Natural killer cell (primary cell): Measurements from ENCODE around the gene ZG16. TPM values are rescaled to one million over a fixed set of nuclear protein-coding genes. Genes with fewer than 3 reads are reported as not detected.

Experiments used
- ATAC-seq, 3 donors: fragments of 150-1000 bp in 2 of 3; fragments of 200-7000 bp in 1 of 3; cut with Tn5 transposase; 1 replicate in 1 of 3; 2 replicates in 2 of 3; pipeline ENCODE4 v1.10.0; 2021; ENCODE audit warnings: mild to moderate bottlenecking in 2 of 3, moderate library complexity in 2 of 3
- DNase-seq, 2 donors: peaks; one replicate each; pipeline versions ENCODE4 v3.0.0 to v3.0.0-alpha.2; 2013 to 2021; ENCODE audit warnings: mixed read lengths in 1 of 2
- H3K27ac ChIP-seq: one replicate; pipeline ENCODE4 v1.5.1; 2013; ENCODE audit warnings: mild to moderate bottlenecking, low read length
- H3K27me3 ChIP-seq: one replicate; pipeline ENCODE4 v1.6.1; 2013; ENCODE audit warnings: low read length; ENCODE audit not compliant: control insufficient read depth, insufficient read depth
- H3K36me3 ChIP-seq: one replicate; pipeline ENCODE4 v1.6.1; 2013; ENCODE audit warnings: low read length; ENCODE audit not compliant: control insufficient read depth, insufficient read depth
- H3K4me1 ChIP-seq: one replicate; pipeline ENCODE4 v1.6.1; 2013; ENCODE audit warnings: low read length; ENCODE audit not compliant: control insufficient read depth, insufficient read depth
- H3K4me3 ChIP-seq: one replicate; pipeline ENCODE4 v1.5.1; 2013; ENCODE audit warnings: low read length
- H3K9me3 ChIP-seq: one replicate; pipeline ENCODE4 v1.6.1; 2013; ENCODE audit warnings: low read length; ENCODE audit not compliant: control insufficient read depth, insufficient read depth
- H3K27ac Mint-ChIP-seq, 2 donors: one replicate each; pipeline ENCODE4 v1.8.0; 2022; ENCODE audit warnings: mild to moderate bottlenecking in 2 of 2, mixed read lengths in 2 of 2, moderate library complexity in 1 of 2
- H3K27me3 Mint-ChIP-seq, 2 donors: one replicate each; pipeline ENCODE4 v1.8.0; 2022; ENCODE audit warnings: low read depth in 2 of 2, mixed read lengths in 2 of 2
- H3K36me3 Mint-ChIP-seq: one replicate; pipeline ENCODE4 v1.8.0; 2022; ENCODE audit warnings: mixed read lengths
- H3K4me1 Mint-ChIP-seq, 2 donors: one replicate each; pipeline ENCODE4 v1.8.0; 2022; ENCODE audit warnings: mixed read lengths in 2 of 2
- H3K4me3 Mint-ChIP-seq: one replicate; pipeline ENCODE4 v1.8.0; 2022; ENCODE audit warnings: mild to moderate bottlenecking, moderate library complexity, mixed read lengths
- H3K9me3 Mint-ChIP-seq, 2 donors: one replicate each; pipeline ENCODE4 v1.8.0; 2022; ENCODE audit warnings: mixed read lengths in 2 of 2
- WGBS: methylation state at CpG from one replicate; pipeline ENCODE4 v1.1.7; 2013; ENCODE audit warnings: missing lambda C conversion rate; ENCODE audit not compliant: insufficient coverage; 5-methylcytosine and 5-hydroxymethylcytosine counted together
- intact Hi-C: fragments of 100-400 bp; cut with micrococcal nuclease; formaldehyde crosslinking; loops from one replicate; pipeline ENCODE4 v1.14.2; 2022
- total RNA-seq, 4 donors: library from RNA; stranded (reverse); fragments of 120-200 nt in 1 of 4; gene quantifications; one replicate each; pipeline versions ENCODE4 v1.2.3 to v1.2.4, GENCODE V29; 2013 to 2022
- TF ChIP-seq, protein P1 (sequence below): fragments of 200-600 bp; IDR thresholded peaks from one replicate; pipeline ENCODE4 v1.8.0; 2022; ENCODE audit warnings: antibody characterized with exemption

The ZG16 gene
- total RNA-seq, 3 donors from 2014 or later (not counting 1 experiment from before 2014, with no cell fraction given) = not detected

DNA sequence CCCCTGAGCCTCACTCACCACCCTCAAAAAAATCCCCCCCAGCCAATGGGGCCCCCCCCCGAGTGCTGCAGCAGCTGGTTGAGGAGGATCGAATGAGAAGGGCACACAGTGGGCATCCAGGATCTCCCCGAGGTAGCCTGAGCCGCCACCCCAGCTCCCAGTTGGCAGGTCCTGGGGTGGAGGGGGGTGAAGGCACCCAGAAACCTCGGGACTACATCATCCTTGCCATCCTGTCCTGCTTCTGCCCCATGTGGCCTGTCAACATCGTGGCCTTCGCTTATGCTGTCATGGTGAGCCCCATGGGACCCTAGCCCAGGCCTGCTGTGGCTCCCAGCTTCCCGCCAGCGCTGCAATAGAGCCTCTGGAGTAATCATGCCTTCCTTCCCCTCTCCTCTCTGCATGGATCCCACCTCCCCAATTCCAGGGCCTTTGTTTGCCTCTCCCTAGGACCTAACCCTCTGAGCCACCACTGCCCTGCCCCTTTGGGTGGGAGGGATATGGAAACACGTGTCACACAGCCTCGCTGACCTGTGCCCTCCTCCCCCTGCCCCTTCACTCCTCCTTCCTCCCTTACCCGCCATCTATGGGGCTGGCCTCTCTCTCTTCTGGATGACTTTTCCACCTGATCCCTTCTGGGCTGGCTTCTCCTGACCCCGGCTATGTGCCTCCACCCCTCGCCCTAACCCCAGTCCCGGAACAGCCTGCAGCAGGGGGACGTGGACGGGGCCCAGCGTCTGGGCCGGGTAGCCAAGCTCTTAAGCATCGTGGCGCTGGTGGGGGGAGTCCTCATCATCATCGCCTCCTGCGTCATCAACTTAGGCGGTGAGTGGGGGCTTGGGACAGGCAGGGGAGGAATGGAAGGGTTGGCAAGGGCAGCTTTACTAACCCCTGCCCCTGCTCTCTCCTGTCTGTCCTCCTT lies 35.8 kb downstream of the ZG16 start:
- Histone ChIP-seq H3K4me3 (no peak overlapping the region), H3K27me3 (no peaks in the 10 kb centered on the region), H3K36me3 (peaks cover 21% of the 10 kb centered on the region), H3K27ac (no peak overlapping the region), H3K9me3 (no peaks in the 10 kb centered on the region), H3K4me1 (peaks cover 64% of the 10 kb centered on the region)
- no peak overlapping the region for H3K27ac Mint-ChIP-seq
- peak in 1 of 2 donors; percentile 21 for DNase-seq
- 93% methylated on average over 23 of the region's 24 CpGs for WGBS
- TF ChIP-seq, protein P1, sequence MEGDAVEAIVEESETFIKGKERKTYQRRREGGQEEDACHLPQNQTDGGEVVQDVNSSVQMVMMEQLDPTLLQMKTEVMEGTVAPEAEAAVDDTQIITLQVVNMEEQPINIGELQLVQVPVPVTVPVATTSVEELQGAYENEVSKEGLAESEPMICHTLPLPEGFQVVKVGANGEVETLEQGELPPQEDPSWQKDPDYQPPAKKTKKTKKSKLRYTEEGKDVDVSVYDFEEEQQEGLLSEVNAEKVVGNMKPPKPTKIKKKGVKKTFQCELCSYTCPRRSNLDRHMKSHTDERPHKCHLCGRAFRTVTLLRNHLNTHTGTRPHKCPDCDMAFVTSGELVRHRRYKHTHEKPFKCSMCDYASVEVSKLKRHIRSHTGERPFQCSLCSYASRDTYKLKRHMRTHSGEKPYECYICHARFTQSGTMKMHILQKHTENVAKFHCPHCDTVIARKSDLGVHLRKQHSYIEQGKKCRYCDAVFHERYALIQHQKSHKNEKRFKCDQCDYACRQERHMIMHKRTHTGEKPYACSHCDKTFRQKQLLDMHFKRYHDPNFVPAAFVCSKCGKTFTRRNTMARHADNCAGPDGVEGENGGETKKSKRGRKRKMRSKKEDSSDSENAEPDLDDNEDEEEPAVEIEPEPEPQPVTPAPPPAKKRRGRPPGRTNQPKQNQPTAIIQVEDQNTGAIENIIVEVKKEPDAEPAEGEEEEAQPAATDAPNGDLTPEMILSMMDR = no peak
- intact Hi-C loops = no loop called here
- peak overlapping the region; percentile 31 for H3K4me3 Mint-ChIP-seq
- H3K9me3 Mint-ChIP-seq = no peaks in the 10 kb centered on the region
- no peak for ATAC-seq
- H3K36me3 Mint-ChIP-seq = peaks cover 5% of the 10 kb centered on the region
- H3K27me3 Mint-ChIP-seq = peaks cover 0 to 2% of the 10 kb centered on the region in 2 donors
- peaks cover 50 to 72% of the 10 kb centered on the region in 2 donors for H3K4me1 Mint-ChIP-seq

DNA sequence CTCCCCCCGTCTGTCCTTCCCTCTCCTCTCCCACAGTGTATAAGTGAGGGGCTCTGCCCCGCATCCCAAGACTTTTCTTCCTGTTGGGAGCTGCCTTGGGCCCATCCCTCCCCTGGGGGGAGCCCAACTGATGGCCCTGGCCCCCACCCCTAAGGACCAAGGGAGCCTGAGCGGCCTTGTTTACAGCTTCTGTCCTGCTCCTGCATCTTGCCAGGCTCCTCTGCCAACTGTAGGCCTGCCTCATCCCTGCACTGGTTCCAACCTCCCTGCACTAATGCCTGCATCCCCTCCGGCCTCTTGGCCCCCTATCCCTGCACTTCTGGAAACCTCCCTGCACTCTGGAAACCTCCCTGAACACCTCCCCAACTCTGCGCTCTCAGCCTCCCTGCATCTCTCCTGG lies 36.5 kb downstream of the ZG16 start:
- DNase-seq = no peak
- peaks cover 0 to 2% of the 10 kb centered on the region in 2 donors for H3K27me3 Mint-ChIP-seq
- H3K4me3 Mint-ChIP-seq = peak overlapping the region; percentile 99
- Histone ChIP-seq H3K9me3 (no peaks in the 10 kb centered on the region), H3K4me1 (peaks cover 63% of the 10 kb centered on the region), H3K27me3 (no peaks in the 10 kb centered on the region), H3K36me3 (peaks cover 19% of the 10 kb centered on the region), H3K4me3 (no peak overlapping the region), H3K27ac (no peak overlapping the region)
- H3K9me3 Mint-ChIP-seq = no peaks in the 10 kb centered on the region
- ATAC-seq = no peak
- peaks cover 51 to 77% of the 10 kb centered on the region in 2 donors for H3K4me1 Mint-ChIP-seq
- intact Hi-C loops = no loop called here
- TF ChIP-seq, protein P1 = no peak
- H3K27ac Mint-ChIP-seq = peak overlapping the region; percentile 94 to 98
- 97% methylated on average over 4 of the region's 5 CpGs for WGBS
- H3K36me3 Mint-ChIP-seq = peaks cover 5% of the 10 kb centered on the region

DNA sequence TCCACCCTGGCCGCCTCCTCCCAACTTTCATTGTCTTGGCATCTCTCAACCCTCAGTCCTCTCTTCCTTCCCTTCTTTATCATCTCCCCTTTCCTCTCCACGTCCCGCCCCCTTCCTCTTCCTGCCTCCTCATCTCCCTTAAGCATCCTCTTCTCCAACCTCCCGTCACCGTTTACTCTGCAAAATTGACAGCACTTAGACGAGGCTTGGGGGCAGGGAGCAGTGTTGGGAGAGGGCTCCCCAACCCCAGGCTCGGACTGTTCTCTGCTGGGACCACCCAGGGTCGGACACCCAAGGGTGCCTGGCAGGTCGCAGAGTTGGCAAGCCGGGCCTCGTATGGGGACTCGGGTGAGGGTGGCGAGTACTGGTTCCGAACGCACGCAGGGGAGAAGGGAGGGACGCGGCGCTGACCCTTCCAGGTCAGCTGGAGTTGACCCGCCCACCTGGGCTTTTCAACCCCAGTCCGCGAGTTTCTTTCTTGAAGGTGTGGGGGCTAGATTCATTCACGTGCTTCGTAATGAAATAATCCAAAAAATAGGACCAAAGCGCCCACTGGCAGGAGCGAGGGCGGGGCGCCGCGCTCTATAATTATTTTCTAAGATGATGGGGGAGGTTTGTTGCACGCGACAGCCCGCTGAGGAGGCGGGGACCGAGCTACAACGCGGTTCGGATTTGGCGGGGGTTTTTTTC lies 37.1 kb downstream of the ZG16 start:
- no peaks in the 10 kb centered on the region for H3K9me3 Mint-ChIP-seq
- Histone ChIP-seq H3K4me1 (peaks cover 63% of the 10 kb centered on the region), H3K9me3 (no peaks in the 10 kb centered on the region), H3K27me3 (no peaks in the 10 kb centered on the region), H3K4me3 (peak overlapping the region; percentile 79), H3K27ac (no peak overlapping the region), H3K36me3 (peaks cover 15% of the 10 kb centered on the region)
- peak overlapping the region; percentile 94 to 98 for H3K27ac Mint-ChIP-seq
- no peak for ATAC-seq
- peaks cover 57 to 81% of the 10 kb centered on the region in 2 donors for H3K4me1 Mint-ChIP-seq
- peaks cover 0 to 2% of the 10 kb centered on the region in 2 donors for H3K27me3 Mint-ChIP-seq
- intact Hi-C loops = loop anchor here (5.0 kb wide), 1 partner anchor 47 kb away; the partner anchor contains the start of gene CDIPT
- peak overlapping the region; percentile 99 for H3K4me3 Mint-ChIP-seq
- peaks cover 5% of the 10 kb centered on the region for H3K36me3 Mint-ChIP-seq
- 12% methylated on average over 33 of the region's 39 CpGs for WGBS
- DNase-seq = peak in 1 of 2 donors; percentile 40
- TF ChIP-seq, protein P1 = no peak
